ENCODE measurements around the gene ASB16. TPM values are rescaled to one million over a fixed set of nuclear protein-coding genes. Genes with fewer than 3 reads are reported as not detected.

Gene ASB16
- total and polyA plus RNA-seq, 9 of the 15 experiments (the other 6 are each of a cell fraction or from before 2014, with no cell fraction given), result 0.03 to 0.07 TPM; not detected in 7

DNA sequence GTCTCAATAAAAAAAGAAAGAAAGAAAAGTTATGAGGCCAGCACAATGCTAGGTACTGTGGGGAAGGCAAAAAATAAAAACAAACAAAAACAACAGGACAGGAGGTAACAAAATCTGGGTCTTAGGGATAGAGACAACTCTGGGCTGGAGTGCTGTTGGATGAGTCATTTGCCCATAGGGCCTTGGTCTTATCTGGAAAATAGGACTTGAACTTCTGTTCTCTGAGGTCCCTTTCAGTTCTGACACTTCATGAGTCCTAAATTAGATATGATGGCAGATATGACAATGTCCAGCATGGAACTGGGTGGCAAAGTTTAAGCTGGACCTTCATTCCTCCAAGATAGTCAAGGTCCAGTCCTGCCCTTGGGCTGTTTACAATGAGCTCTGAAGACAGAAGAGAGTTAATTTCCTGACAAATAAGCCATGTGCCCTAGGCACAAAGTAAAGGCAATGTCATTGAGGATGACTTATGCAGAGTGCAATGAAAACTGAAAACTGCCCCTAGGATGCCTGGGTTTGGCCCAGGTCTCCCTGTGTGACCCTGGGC, 38.2 kb upstream of the ASB16 start (continued):
- TF ChIP-seq MYNN (IDR thresholded peaks at IDR 0.05) (no peak), MYNN (CRISPR knock-in tag; IDR thresholded peaks at IDR 0.05) (no peak), GATA2 (CRISPR knock-in tag; IDR thresholded peaks at IDR 0.05) (peak; percentile 69), ZFP1 (CRISPR knock-in tag; IDR thresholded peaks at IDR 0.05) (no peak), POLR3G (IDR thresholded peaks at IDR 0.05; ENCODE audit: extremely low read depth, insufficient read length, insufficient replicate concordance) (no peak), MAFF (IDR thresholded peaks at IDR 0.05; ENCODE audit: low read length) (no peak), TEAD4 (IDR thresholded peaks at IDR 0.05; ENCODE audit: low read length) (peak; percentile 64), TEAD4 (CRISPR knock-in tag; IDR thresholded peaks at IDR 0.05; ENCODE audit: borderline replicate concordance) (no peak), MLX (CRISPR knock-in tag; conservative IDR thresholded peaks at IDR 0.05) (no peak), ZNF583 (CRISPR knock-in tag; IDR thresholded peaks at IDR 0.05) (no peak), POLR2AphosphoS5 (IDR thresholded peaks at IDR 0.05; ENCODE audit: control insufficient read depth, insufficient read depth, low read depth, low read length) (no peak), CTBP1 (IDR thresholded peaks at IDR 0.05; ENCODE audit: borderline replicate concordance) (0 out of 2 replicates have a peak, but pooled peaks have one; percentile 21), PRPF4 (IDR thresholded peaks at IDR 0.05; ENCODE audit: insufficient read depth, low read depth, low read length, poor library complexity, severe bottlenecking) (no peak), CBX8 (IDR thresholded peaks at IDR 0.05; ENCODE audit: borderline replicate concordance, extremely low read depth, low read depth, low read length, poor library complexity, severe bottlenecking) (no peak), SRSF7 (optimal IDR thresholded peaks at IDR 0.05; ENCODE audit: low read depth, low read length) (no peak), TBP (optimal IDR thresholded peaks at IDR 0.05; ENCODE audit: low read depth, low read length) (no peak), PTBP1 (IDR thresholded peaks at IDR 0.05; ENCODE audit: low read depth, low read length) (no peak), ZNF184 (CRISPR knock-in tag; IDR thresholded peaks at IDR 0.05) (no peak)
- TF ChIP-seq, protein P1, sequence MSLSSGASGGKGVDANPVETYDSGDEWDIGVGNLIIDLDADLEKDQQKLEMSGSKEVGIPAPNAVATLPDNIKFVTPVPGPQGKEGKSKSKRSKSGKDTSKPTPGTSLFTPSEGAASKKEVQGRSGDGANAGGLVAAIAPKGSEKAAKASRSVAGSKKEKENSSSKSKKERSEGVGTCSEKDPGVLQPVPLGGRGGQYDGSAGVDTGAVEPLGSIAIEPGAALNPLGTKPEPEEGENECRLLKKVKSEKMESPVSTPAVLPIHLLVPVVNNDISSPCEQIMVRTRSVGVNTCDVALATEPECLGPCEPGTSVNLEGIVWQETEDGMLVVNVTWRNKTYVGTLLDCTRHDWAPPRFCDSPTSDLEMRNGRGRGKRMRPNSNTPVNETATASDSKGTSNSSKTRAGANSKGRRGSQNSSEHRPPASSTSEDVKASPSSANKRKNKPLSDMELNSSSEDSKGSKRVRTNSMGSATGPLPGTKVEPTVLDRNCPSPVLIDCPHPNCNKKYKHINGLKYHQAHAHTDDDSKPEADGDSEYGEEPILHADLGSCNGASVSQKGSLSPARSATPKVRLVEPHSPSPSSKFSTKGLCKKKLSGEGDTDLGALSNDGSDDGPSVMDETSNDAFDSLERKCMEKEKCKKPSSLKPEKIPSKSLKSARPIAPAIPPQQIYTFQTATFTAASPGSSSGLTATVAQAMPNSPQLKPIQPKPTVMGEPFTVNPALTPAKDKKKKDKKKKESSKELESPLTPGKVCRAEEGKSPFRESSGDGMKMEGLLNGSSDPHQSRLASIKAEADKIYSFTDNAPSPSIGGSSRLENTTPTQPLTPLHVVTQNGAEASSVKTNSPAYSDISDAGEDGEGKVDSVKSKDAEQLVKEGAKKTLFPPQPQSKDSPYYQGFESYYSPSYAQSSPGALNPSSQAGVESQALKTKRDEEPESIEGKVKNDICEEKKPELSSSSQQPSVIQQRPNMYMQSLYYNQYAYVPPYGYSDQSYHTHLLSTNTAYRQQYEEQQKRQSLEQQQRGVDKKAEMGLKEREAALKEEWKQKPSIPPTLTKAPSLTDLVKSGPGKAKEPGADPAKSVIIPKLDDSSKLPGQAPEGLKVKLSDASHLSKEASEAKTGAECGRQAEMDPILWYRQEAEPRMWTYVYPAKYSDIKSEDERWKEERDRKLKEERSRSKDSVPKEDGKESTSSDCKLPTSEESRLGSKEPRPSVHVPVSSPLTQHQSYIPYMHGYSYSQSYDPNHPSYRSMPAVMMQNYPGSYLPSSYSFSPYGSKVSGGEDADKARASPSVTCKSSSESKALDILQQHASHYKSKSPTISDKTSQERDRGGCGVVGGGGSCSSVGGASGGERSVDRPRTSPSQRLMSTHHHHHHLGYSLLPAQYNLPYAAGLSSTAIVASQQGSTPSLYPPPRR (CRISPR knock-in tag; IDR thresholded peaks at IDR 0.05; ENCODE audit: borderline replicate concordance), result no peak
- TF ChIP-seq, protein P2, sequence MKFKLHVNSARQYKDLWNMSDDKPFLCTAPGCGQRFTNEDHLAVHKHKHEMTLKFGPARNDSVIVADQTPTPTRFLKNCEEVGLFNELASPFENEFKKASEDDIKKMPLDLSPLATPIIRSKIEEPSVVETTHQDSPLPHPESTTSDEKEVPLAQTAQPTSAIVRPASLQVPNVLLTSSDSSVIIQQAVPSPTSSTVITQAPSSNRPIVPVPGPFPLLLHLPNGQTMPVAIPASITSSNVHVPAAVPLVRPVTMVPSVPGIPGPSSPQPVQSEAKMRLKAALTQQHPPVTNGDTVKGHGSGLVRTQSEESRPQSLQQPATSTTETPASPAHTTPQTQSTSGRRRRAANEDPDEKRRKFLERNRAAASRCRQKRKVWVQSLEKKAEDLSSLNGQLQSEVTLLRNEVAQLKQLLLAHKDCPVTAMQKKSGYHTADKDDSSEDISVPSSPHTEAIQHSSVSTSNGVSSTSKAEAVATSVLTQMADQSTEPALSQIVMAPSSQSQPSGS (CRISPR knock-in tag; IDR thresholded peaks at IDR 0.05), result no peak
